GM10248 (cell line): Measurements from ENCODE around the gene NEUROD2.

ENCODE experiments used
- CTCF ChIA-PET: fragments of 300-600 bp; sonication (Branson Sonifier 250); formaldehyde crosslinking; extraction: SDS; loops from one replicate; lab custom pipeline; 2021; ENCODE audit warnings: antibody characterized with exemption; lab: Yijun Ruan, JAX
- POLR2A ChIA-PET: fragments of 350-650 bp; sonication (Branson Sonifier 250); formaldehyde crosslinking; extraction: SDS; loops from one replicate; lab custom pipeline; 2020; ENCODE audit warnings: antibody characterized with exemption; lab: Yijun Ruan, JAX
- DNase-seq: peaks from one replicate; pipeline ENCODE4 v3.0.0; 2012; ENCODE audit errors: extremely low spot score
- TF ChIP-seq, protein P1 (sequence below): IDR thresholded peaks from 2 replicates; pipeline ENCODE4 v1.5.1; 2012; ENCODE audit warnings: mild to moderate bottlenecking, low read depth; ENCODE audit errors: extremely low read depth, missing control alignments, control extremely low read depth

Gene NEUROD2

DNA sequence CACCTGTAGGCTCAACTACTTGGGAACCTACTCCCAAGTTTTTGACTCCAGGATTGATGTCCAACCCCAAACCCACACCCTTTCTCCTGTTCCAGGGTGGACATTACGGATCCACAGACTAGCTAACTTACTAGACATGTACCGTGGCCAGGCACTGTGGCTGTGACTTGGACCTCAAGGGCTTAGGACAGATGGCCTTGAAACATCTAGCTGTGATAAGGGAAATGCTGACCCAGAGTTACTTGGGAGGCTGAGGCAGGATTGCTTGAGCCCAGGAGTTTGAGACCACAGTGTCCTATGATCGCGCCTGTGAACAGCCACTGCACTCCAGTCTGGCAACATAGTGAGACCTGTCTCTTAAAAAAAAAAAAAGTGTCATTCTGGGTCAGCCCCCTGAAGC, 33.4 kb upstream of the NEUROD2 start:
- POLR2A ChIA-PET: no interaction called here
- TF ChIP-seq, protein P1, sequence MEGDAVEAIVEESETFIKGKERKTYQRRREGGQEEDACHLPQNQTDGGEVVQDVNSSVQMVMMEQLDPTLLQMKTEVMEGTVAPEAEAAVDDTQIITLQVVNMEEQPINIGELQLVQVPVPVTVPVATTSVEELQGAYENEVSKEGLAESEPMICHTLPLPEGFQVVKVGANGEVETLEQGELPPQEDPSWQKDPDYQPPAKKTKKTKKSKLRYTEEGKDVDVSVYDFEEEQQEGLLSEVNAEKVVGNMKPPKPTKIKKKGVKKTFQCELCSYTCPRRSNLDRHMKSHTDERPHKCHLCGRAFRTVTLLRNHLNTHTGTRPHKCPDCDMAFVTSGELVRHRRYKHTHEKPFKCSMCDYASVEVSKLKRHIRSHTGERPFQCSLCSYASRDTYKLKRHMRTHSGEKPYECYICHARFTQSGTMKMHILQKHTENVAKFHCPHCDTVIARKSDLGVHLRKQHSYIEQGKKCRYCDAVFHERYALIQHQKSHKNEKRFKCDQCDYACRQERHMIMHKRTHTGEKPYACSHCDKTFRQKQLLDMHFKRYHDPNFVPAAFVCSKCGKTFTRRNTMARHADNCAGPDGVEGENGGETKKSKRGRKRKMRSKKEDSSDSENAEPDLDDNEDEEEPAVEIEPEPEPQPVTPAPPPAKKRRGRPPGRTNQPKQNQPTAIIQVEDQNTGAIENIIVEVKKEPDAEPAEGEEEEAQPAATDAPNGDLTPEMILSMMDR: no peak
- DNase-seq: no peak
- CTCF ChIA-PET: interaction anchor here (0.8 to 9.7 kb wide), 4 partner anchors 12 to 31 kb away, joined by 3 to 112 read pairs (median 32); no protein-coding TSS in a partner anchor

DNA sequence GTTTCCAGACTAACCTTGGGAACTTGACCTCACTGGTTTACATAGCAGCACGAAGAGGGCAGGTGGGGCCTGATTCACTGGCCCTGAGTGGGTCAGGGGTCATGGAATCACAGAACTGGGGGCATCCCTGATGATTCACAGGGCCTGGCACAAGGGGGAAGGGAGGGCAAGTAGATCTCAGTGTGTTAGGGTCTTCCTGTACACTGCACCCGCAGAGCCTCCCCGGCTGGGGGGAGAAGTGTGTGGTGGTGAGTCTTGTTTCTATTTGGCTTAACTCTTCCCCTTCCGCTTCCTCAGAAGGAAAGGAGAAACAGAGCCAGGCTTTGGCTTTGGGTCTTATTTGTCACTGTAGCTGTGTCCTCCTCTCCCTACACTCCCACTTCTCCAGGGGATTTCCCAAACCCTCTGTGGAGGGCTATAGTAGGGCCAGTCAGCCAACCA, 32.9 kb upstream of the NEUROD2 start:
- ChIA-PET POLR2A (no interaction called here), CTCF (interaction anchor here (1.7 to 9.7 kb wide), 3 partner anchors 12 to 19 kb away, joined by 4 to 112 read pairs (median 59); no protein-coding TSS in a partner anchor)
- TF ChIP-seq, protein P1: no peak
- no peak for DNase-seq

DNA sequence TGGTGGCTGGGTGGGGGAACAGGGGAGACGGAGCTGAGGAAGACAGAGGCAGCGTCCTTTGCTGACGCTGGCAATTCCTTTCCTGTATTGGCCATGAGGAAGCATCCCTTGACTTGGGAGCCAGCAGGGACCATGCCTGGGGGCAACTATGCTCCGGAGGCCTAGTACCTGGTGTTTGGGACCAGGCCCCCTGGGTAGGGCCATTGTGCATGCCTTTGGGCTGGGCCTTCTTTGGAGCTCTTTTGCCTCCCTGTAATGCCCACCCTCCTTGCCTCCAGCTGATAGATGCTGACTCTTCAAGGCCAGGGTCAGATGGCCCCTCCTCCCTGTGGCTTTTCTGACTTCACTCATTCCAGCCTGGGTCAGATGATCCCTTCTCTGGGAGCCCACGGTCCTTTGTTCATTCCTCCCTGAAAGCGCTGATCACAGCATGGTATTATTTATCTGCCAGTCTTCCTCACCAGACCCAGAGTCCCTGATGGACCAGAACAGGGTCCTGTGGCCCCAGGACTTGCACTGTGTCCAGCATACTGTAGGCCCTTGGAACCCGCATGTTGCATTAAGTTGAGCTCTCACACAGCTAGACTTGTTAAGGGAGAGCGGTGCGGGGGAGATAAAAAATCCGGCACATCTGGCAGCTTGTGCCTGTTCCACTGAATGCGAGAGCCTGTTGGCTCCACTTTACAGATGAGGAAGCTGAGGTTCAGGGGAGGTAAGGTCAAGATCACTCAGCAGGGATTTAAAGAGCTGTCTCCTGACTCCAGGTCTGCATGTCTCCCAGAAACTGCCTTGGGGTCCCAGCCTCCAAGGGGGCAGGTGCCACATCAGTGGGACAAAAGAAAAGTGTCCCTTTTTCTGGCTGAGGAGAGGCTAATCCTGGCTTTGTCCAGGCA, 32.1 kb upstream of the NEUROD2 start:
- TF ChIP-seq, protein P1: no peak
- no peak for DNase-seq
- ChIA-PET POLR2A (no interaction called here), CTCF (interaction anchor here (0.8 to 9.7 kb wide), 6 partner anchors 9 to 90 kb away, joined by 3 to 112 read pairs (median 6); no protein-coding TSS in a partner anchor)

DNA sequence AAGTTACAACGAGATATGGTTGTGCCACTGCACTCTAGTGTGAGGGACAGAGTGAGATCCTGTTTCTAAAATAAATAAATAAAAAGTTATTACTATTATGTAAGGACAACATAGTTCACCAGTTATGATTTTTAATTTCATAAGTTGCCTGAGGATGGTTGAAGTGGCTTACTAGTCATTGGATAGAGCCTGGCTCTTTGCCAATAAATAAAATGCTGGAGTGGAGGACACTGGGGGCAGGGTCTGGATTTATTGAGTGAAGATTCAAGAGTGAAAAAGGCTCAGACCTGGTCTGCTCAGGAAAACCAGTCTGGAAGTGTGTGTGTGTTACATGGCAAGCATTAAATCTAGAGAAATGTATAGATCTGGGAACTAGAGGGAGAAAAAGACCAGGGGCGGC, 31.3 kb upstream of the NEUROD2 start:
- DNase-seq: no peak
- TF ChIP-seq, protein P1: no peak
- ChIA-PET CTCF (interaction anchor here (0.8 to 9.7 kb wide), 6 partner anchors 9 to 90 kb away, joined by 3 to 112 read pairs (median 6); no protein-coding TSS in a partner anchor), POLR2A (no interaction called here)

DNA sequence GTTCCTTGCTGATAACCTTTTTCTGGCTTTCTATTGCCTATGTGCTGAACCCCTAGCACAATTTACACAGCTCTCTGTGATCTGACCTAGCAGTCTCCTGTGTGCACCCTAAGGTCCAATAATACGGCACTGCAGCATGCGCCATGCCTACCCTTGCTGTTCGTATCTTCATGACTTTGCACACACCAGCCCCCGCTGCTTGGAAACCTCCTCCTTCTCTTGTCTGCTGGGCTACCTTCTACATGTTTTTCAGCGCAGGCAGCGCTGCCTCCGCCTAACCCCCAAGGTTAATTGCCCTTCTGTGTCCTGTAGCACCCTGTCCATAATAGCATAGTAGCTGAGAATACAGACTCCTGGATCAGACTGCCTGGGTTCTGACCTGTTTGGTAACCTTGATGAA, 30.6 kb upstream of the NEUROD2 start:
- DNase-seq: no peak
- TF ChIP-seq, protein P1: no peak
- CTCF ChIA-PET: interaction anchor here (0.9 to 9.7 kb wide), 7 partner anchors 9 to 473 kb away, joined by 3 to 112 read pairs (median 6); partner anchors contain the start of gene MIEN1
- POLR2A ChIA-PET: interaction anchor here (0.9 kb wide), 1 partner anchor 315 kb away, joined by 3 read pairs; no protein-coding TSS in a partner anchor
